Lower leg skin (tissue), 4 donors: ENCODE results near the gene ATP8B4. TPM values are rescaled to one million over a fixed set of nuclear protein-coding genes. Genes with fewer than 3 reads are reported as not detected.

ENCODE experiments used
- DNase-seq, 2 donors: peaks; one replicate each; pipeline ENCODE4 v3.0.0-alpha.2; 2019; ENCODE audit warnings: low spot score in 2 of 2
- H3K4me3 ChIP-seq: fragments of 200-600 bp; sonication (generic); 2 replicates; pipeline ENCODE4 v1.5.1; 2017; ENCODE audit warnings: mild to moderate bottlenecking, low read depth; ENCODE audit not compliant: poor library complexity, severe bottlenecking
- CTCF ChIP-seq, 3 donors: fragments of 450-650 bp; IDR thresholded peaks; one replicate each; pipeline ENCODE4 v1.5.1; 2016; ENCODE audit warnings: antibody characterized with exemption in 3 of 3, mild to moderate bottlenecking in 3 of 3, moderate library complexity in 2 of 3
- POLR2A ChIP-seq, 2 donors: fragments of 450-650 bp; IDR thresholded peaks; one replicate each; pipeline ENCODE4 v1.6.1; 2016 to 2017; ENCODE audit warnings: antibody characterized with exemption in 2 of 2, mild to moderate bottlenecking in 1 of 2, moderate library complexity in 1 of 2
- WGBS, 2 donors: methylation state at CpG; one replicate each; pipeline ENCODE4 v1.1.5; 2018; 5-methylcytosine and 5-hydroxymethylcytosine counted together
- intact Hi-C: fragments of 100-400 bp; cut with DNase I; formaldehyde crosslinking; loops from one replicate; pipeline ENCODE4 v1.15.0; 2023; ENCODE audit warnings: low total_unique reads
- total RNA-seq, 4 donors: library from RNA; depleted of rRNA; stranded (reverse); fragments of >200 nt; gene quantifications; one replicate each; pipeline ENCODE4 v1.1.0, GENCODE V29; 2016

The ATP8B4 gene
- total RNA-seq, 4 donors from 2014 or later: 1.9 to 6.3 (median 2.9) TPM

- no peak overlapping the region for H3K4me3 ChIP-seq
- TF ChIP-seq CTCF (IDR thresholded peaks at IDR 0.05) (no peak), POLR2A (IDR thresholded peaks at IDR 0.05) (no peak)
- no peak for DNase-seq
- intact Hi-C loops: loop anchor here (10.0 kb wide), 1 partner anchor 1284 kb away; no protein-coding TSS in a partner anchor
- WGBS, 2 donors: 80 to 83% methylated on average over 4 of the region's 4 CpGs
Observed at GRCh38 chr15:50148362-50148963, 29.4 kb upstream of the ATP8B4 start.

- intact Hi-C loops: loop anchor here (10.0 kb wide), 1 partner anchor 1282 kb away; no protein-coding TSS in a partner anchor
- no peak for TF ChIP-seq POLR2A (IDR thresholded peaks at IDR 0.05)
- WGBS, 2 donors: 90 to 91% methylated on average over 2 of the region's 2 CpGs
- no peak for DNase-seq
- no peak overlapping the region for H3K4me3 ChIP-seq
Observed at GRCh38 chr15:50146632-50147031, 27.6 kb upstream of the ATP8B4 start.

- intact Hi-C loops: loop anchor here (10.0 kb wide), 1 partner anchor 1281 kb away; no protein-coding TSS in a partner anchor
- no peak overlapping the region for H3K4me3 ChIP-seq
- no peak for TF ChIP-seq POLR2A (IDR thresholded peaks at IDR 0.05)
- no peak for TF ChIP-seq CTCF (IDR thresholded peaks at IDR 0.05)
- 3% methylated on average over 2 of the region's 2 CpGs for WGBS, 2 donors
- DNase-seq: no peak
Observed at GRCh38 chr15:50145451-50145872, 26.4 kb upstream of the ATP8B4 start.

GRCh38 chr15:50144341-50145120 lies 25.5 kb upstream of the ATP8B4 start:
- intact Hi-C loops: loop anchor here (10.0 kb wide), 1 partner anchor 1280 kb away; no protein-coding TSS in a partner anchor
- H3K4me3 ChIP-seq: no peak overlapping the region
- DNase-seq: no peak
- no peak for TF ChIP-seq POLR2A (IDR thresholded peaks at IDR 0.05)
- no peak for TF ChIP-seq CTCF (IDR thresholded peaks at IDR 0.05)
- WGBS, 2 donors: 73 to 75% methylated on average over 6 of the region's 6 CpGs

- DNase-seq: no peak
- no peak overlapping the region for H3K4me3 ChIP-seq
- WGBS, 2 donors: 93% methylated on average over 2 of the region's 2 CpGs
- no peak for TF ChIP-seq POLR2A (IDR thresholded peaks at IDR 0.05)
- no peak for TF ChIP-seq CTCF (IDR thresholded peaks at IDR 0.05)
- intact Hi-C loops: loop anchor here (10.0 kb wide), 1 partner anchor 1279 kb away; no protein-coding TSS in a partner anchor
Observed at GRCh38 chr15:50143255-50143860, 24.3 kb upstream of the ATP8B4 start.

GRCh38 chr15:50141856-50142255 lies 22.8 kb upstream of the ATP8B4 start:
- no peak for DNase-seq
- intact Hi-C loops: loop anchor here (10.0 kb wide), 1 partner anchor 1277 kb away; no protein-coding TSS in a partner anchor
- H3K4me3 ChIP-seq: no peak overlapping the region
- WGBS, 2 donors: 80 to 86% methylated on average over 5 of the region's 5 CpGs
- no peak for TF ChIP-seq POLR2A (IDR thresholded peaks at IDR 0.05)
- TF ChIP-seq CTCF (IDR thresholded peaks at IDR 0.05): no peak
